K562 (cell line): ENCODE measurements around the gene KRR1. TPM values are rescaled to one million over a fixed set of nuclear protein-coding genes. Genes with fewer than 3 reads are reported as not detected.
A peak's percentile ranks its signal among the peaks of the same experiment; 100 is the strongest.

ENCODE experiments used
- ATAC-seq: fragments of 200-7000 bp; cut with Tn5 transposase; 3 replicates; pipeline ENCODE4 v1.9.1; 2020; ENCODE audit warnings: moderate library complexity
- BruUV-seq: library from RNA; stranded (reverse); fragments of 400-500 nt; replicated peaks from 2 replicates; lab custom pipeline; 2021; lab: Mats Ljungman, UMichigan
- CTCF ChIA-PET: fragments of 300-600 bp; formaldehyde crosslinking; extraction: SDS; loops from one replicate; lab custom pipeline; 2021; ENCODE audit warnings: low intra/inter-chr PET ratio; lab: Yijun Ruan, JAX
- POLR2A ChIA-PET: fragments of 300-600, 350-650 bp; sonication (Branson Sonifier 250); formaldehyde crosslinking; extraction: SDS; loops from one replicate; lab custom pipeline; 2021; ENCODE audit warnings: antibody characterized with exemption, inconsistent platforms; lab: Yijun Ruan, JAX
- DNase-seq, 4 experiments: peaks; one replicate each; pipeline versions ENCODE4 v3.0.0 to v3.0.0-alpha.2; 2011 to 2018; ENCODE audit warnings: low spot score in 3 of 4, mixed read lengths in 3 of 4; ENCODE audit errors: extremely low read depth in 1 of 4
- FAIRE-seq: peaks from 2 replicates; lab custom pipeline; 2011; peaks lifted over from hg19 to GRCh38; lab: Jason Lieb, UNC
- H2AFZ ChIP-seq: 2 replicates; pipeline ENCODE4 v1.6.0; 2011; ENCODE audit warnings: low read depth, low read length, control low read depth, inconsistent platforms
- H3K27ac ChIP-seq: fragments of 200-600 bp; 3 replicates; pipeline ENCODE4 v1.8.0; 2011; ENCODE audit warnings: low read depth, mild to moderate bottlenecking, control low read depth, inconsistent platforms, low read length, moderate library complexity, mixed read lengths; ENCODE audit errors: extremely low read depth
- H3K27me3 ChIP-seq, 2 experiments: fragments of 300-600 bp in 1 of 2; 2 replicates in 1 of 2; 3 replicates in 1 of 2; pipeline versions ENCODE4 v1.6.0 to v1.8.0; 2011; ENCODE audit warnings: inconsistent platforms in 2 of 2, low read length in 2 of 2, mild to moderate bottlenecking in 1 of 2, mixed read lengths in 1 of 2, moderate library complexity in 1 of 2; ENCODE audit not compliant: control insufficient read depth in 2 of 2, insufficient read depth in 2 of 2
- H3K36me3 ChIP-seq: fragments of 300-600 bp; 3 replicates; pipeline ENCODE4 v1.8.0; 2011; ENCODE audit warnings: mild to moderate bottlenecking, low read length, inconsistent platforms; ENCODE audit not compliant: control insufficient read depth, insufficient read depth
- H3K4me1 ChIP-seq, 2 experiments: fragments of 200-600 bp in 1 of 2; replicated peaks in 1 of 2; 2 replicates in 1 of 2; 3 replicates in 1 of 2; pipeline versions ENCODE4 v1.5.1 to v1.8.0; 2011; ENCODE audit warnings: inconsistent platforms in 2 of 2, low read length in 2 of 2, mild to moderate bottlenecking in 1 of 2, mixed read lengths in 1 of 2, moderate library complexity in 1 of 2; ENCODE audit not compliant: control insufficient read depth in 2 of 2, insufficient read depth in 2 of 2
- H3K4me2 ChIP-seq: 2 replicates; pipeline ENCODE4 v1.6.1; 2011; ENCODE audit warnings: low read length, control low read depth, inconsistent platforms, mixed read lengths; ENCODE audit not compliant: insufficient read depth
- H3K4me3 ChIP-seq: fragments of 200-600 bp; sonication (generic), shearing (Covaris generic); 2 replicates; pipeline ENCODE4 v1.5.1; 2016; ENCODE audit warnings: control low read depth, inconsistent platforms
- H3K79me2 ChIP-seq: fragments of 200-600 bp; 3 replicates; pipeline ENCODE4 v1.8.0; 2011; ENCODE audit warnings: low read length, inconsistent platforms; ENCODE audit not compliant: control insufficient read depth, insufficient read depth
- H3K9ac ChIP-seq, 2 experiments: 2 replicates each; pipeline versions ENCODE4 v1.6.0 to v1.6.1; 2011; ENCODE audit warnings: low read depth in 2 of 2, low read length in 2 of 2, control low read depth in 1 of 2, inconsistent platforms in 1 of 2, mild to moderate bottlenecking in 1 of 2, mixed read lengths in 1 of 2; ENCODE audit not compliant: insufficient read depth in 1 of 2
- H3K9me1 ChIP-seq: one replicate; pipeline ENCODE4 v1.6.0; 2011; ENCODE audit warnings: inconsistent platforms, mild to moderate bottlenecking, low read length, moderate library complexity; ENCODE audit not compliant: control insufficient read depth, insufficient read depth
- H3K9me3 ChIP-seq: replicated peaks from 2 replicates; pipeline ENCODE4 v1.5.1; 2011; ENCODE audit warnings: low read depth, low read length, inconsistent platforms; ENCODE audit not compliant: control insufficient read depth, insufficient read depth
- H4K20me1 ChIP-seq: replicated peaks from 2 replicates; pipeline ENCODE4 v1.6.1; 2011; ENCODE audit warnings: low read length, inconsistent platforms, mixed read lengths; ENCODE audit not compliant: control insufficient read depth, insufficient read depth
- C11orf30 ChIP-seq: fragments of 450-650 bp; IDR thresholded peaks from 2 replicates; pipeline ENCODE4 v1.6.1; 2016; ENCODE audit warnings: low read depth, mild to moderate bottlenecking
- CBFA2T2 ChIP-seq: fragments of 450-650 bp; conservative IDR thresholded peaks from 2 replicates; pipeline ENCODE4 v1.6.1; 2017; ENCODE audit warnings: mild to moderate bottlenecking
- CXXC5 ChIP-seq: fragments of 250-450 bp; sonication (Bioruptor Pico); IDR thresholded peaks from 2 replicates; pipeline ENCODE4 v1.8.0; 2022; ENCODE audit warnings: inconsistent platforms, mild to moderate bottlenecking, moderate library complexity
- ETV1 ChIP-seq: fragments of 450-650 bp; conservative IDR thresholded peaks from 2 replicates; pipeline ENCODE4 v1.6.1; 2016; ENCODE audit warnings: missing genetic modification characterization, control low read depth, low read depth, missing compliant biosample characterization
- GTF2A2 ChIP-seq: IDR thresholded peaks from 2 replicates; pipeline ENCODE4 v1.6.1; 2016; ENCODE audit warnings: mild to moderate bottlenecking, missing genetic modification characterization, missing compliant biosample characterization
- KLF16 ChIP-seq: IDR thresholded peaks from 2 replicates; pipeline ENCODE4 v1.6.1; 2016; ENCODE audit warnings: antibody characterized with exemption
- MAFF ChIP-seq: IDR thresholded peaks from 2 replicates; pipeline ENCODE4 v1.6.1; 2012; ENCODE audit warnings: low read length, improper control_type of control experiment
- MAFG ChIP-seq: fragments of 450-650 bp; conservative IDR thresholded peaks from 2 replicates; pipeline ENCODE4 v1.6.1; 2016; ENCODE audit warnings: missing genetic modification characterization, missing compliant biosample characterization
- NCOA1 ChIP-seq: fragments of 450-650 bp; IDR thresholded peaks from 2 replicates; pipeline ENCODE4 v1.6.1; 2016; ENCODE audit warnings: low read depth
- PHB ChIP-seq: fragments of 250-450 bp; sonication (Bioruptor Pico); IDR thresholded peaks from 2 replicates; pipeline ENCODE4 v1.5.0; 2021
- PHF20 ChIP-seq: fragments of 450-650 bp; IDR thresholded peaks from 2 replicates; pipeline ENCODE4 v1.6.1; 2018; ENCODE audit not compliant: partially characterized antibody
- PHF8 ChIP-seq: fragments of 200-600 bp; sonication (generic); IDR thresholded peaks from 2 replicates; pipeline ENCODE4 v1.6.1; 2012; ENCODE audit warnings: mixed run types, mild to moderate bottlenecking, inconsistent platforms, low read length, moderate library complexity, borderline replicate concordance
- RBM25 ChIP-seq: fragments of 200-400 bp; formaldehyde crosslinking; IDR thresholded peaks from 2 replicates; pipeline ENCODE4 v1.6.1; 2018; ENCODE audit warnings: low read length, low read depth, moderate library complexity; ENCODE audit not compliant: severe bottlenecking
- RFX7 ChIP-seq: fragments of 250-450 bp; sonication (Bioruptor Pico); IDR thresholded peaks from 2 replicates; pipeline ENCODE4 v1.5.1; 2021; ENCODE audit warnings: mild to moderate bottlenecking
- RNF2 ChIP-seq: sonication (generic); IDR thresholded peaks from 2 replicates; pipeline ENCODE4 v1.6.1; 2016
- TGIF2 ChIP-seq: sonication (generic); formaldehyde crosslinking; IDR thresholded peaks from 2 replicates; pipeline ENCODE4 v1.8.1; 2022; ENCODE audit warnings: mild to moderate bottlenecking, missing genetic modification reagents, moderate library complexity
- ZNF124 ChIP-seq: sonication (generic); formaldehyde crosslinking; IDR thresholded peaks from 2 replicates; pipeline ENCODE4 v1.8.1; 2022; ENCODE audit warnings: missing genetic modification reagents
- ZNF133 ChIP-seq: fragments of 250-450 bp; sonication (Bioruptor Pico); IDR thresholded peaks from 2 replicates; pipeline ENCODE4 v1.4.0; 2020; ENCODE audit warnings: mild to moderate bottlenecking
- ZNF134 ChIP-seq: fragments of 250-450 bp; sonication (Bioruptor Pico); conservative IDR thresholded peaks from 2 replicates; pipeline ENCODE4 v1.4.0; 2020
- ZNF316 ChIP-seq: fragments of 450-650 bp; IDR thresholded peaks from 2 replicates; pipeline ENCODE4 v1.6.1; 2016
- ZNF384 ChIP-seq: IDR thresholded peaks from 2 replicates; pipeline ENCODE4 v1.6.1; 2012; ENCODE audit warnings: low read depth, low read length, improper control_type of control experiment
- ZNF766 ChIP-seq: fragments of 200-800 bp; sonication (Bioruptor generic); conservative IDR thresholded peaks from 2 replicates; pipeline ENCODE4 v1.6.1; 2016; ENCODE audit warnings: missing genetic modification characterization, missing compliant biosample characterization
- ZNF785 ChIP-seq: fragments of 250-450 bp; sonication (Bioruptor Pico); IDR thresholded peaks from 2 replicates; pipeline ENCODE4 v1.4.0; 2020; ENCODE audit warnings: mild to moderate bottlenecking
- ZSCAN32 ChIP-seq: fragments of 450-650 bp; formaldehyde crosslinking; IDR thresholded peaks from 2 replicates; pipeline ENCODE4 v1.4.0; 2020; ENCODE audit warnings: mild to moderate bottlenecking, moderate library complexity
- WGBS: fragments of 100-300 bp; shearing (Covaris generic); methylation state at CpG from one replicate; pipeline ENCODE4 v1.1.6; 2016; ENCODE audit warnings: low coverage, mixed read lengths; ENCODE audit not compliant: insufficient coverage; ENCODE audit errors: missing lambda C conversion rate; 5-methylcytosine and 5-hydroxymethylcytosine counted together
- in situ Hi-C: fragments of 300-500 bp; cut with MboI; formaldehyde crosslinking; loops from 4 replicates; pipeline ENCODE4 v1.15.0; 2018; ENCODE audit warnings: inconsistent platforms, mixed read lengths
- intact Hi-C: fragments of 100-400 bp; cut with micrococcal nuclease; formaldehyde crosslinking; loops from 2 replicates; pipeline ENCODE4 v1.14.2; 2022
- polyA plus RNA-seq, 8 experiments: library from polyadenylated mRNA; depleted of rRNA in 4 of 8; stranded (reverse) in 5 of 8; unstranded in 3 of 8; fragments of >200 nt; fragmentation: Nextera tagmentation in 2 of 8; fragmentation: Illumina TruSeq in 1 of 8; extraction: Ambion mirVana in 2 of 8; extraction: Trizol in 1 of 8; gene quantifications; 2 replicates each; pipeline versions ENCODE4 v1.2.1 to v1.2.3, GENCODE V29; 2011 to 2014; ENCODE audit warnings: inconsistent platforms in 1 of 8, missing spikeins in 1 of 8
- total RNA-seq, 7 experiments: library from RNA; depleted of rRNA in 6 of 7; stranded (reverse); fragments of >200 nt in 6 of 7; fragmentation: Illumina TruSeq in 2 of 7; extraction: Trizol in 2 of 7; gene quantifications; 2 replicates each; pipeline versions ENCODE4 v1.2.1 to v1.2.3, GENCODE V29; 2011 to 2021; ENCODE audit warnings: low replicate concordance in 1 of 7
- TF ChIP-seq, protein P1 (sequence below): sonication (generic); formaldehyde crosslinking; IDR thresholded peaks from 2 replicates; pipeline ENCODE4 v1.8.0; 2023; ENCODE audit warnings: mild to moderate bottlenecking, missing genetic modification reagents
- TF ChIP-seq, protein P2 (sequence below): IDR thresholded peaks from 2 replicates; pipeline ENCODE4 v1.6.1; 2016; ENCODE audit warnings: missing genetic modification characterization, missing compliant biosample characterization

Gene KRR1
- total and polyA plus RNA-seq, 9 of the 15 experiments (the other 6 are each of a cell fraction or from before 2014, with no cell fraction given) = 42.6 to 102 (median 61.0) TPM

DNA sequence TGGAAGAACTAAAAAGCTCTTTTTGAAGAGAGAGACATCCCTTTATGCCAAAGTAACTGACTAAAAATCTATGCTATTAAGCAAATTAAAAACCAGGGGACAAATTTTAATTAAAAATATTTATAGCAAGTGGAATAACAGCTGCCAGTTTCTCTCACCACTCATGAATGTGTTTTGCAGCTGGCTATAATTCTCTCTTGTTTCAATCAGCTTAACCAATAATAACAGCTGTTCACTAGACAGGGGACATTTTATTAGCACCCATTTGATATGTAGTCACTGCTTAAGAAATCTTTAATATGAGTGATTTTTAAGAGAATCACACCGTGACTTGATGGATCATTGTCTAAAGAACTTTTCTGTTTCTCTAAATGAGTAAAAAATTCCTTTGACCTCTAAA lies 34.2 kb upstream of the KRR1 start (continued):
- TF ChIP-seq, protein P1, sequence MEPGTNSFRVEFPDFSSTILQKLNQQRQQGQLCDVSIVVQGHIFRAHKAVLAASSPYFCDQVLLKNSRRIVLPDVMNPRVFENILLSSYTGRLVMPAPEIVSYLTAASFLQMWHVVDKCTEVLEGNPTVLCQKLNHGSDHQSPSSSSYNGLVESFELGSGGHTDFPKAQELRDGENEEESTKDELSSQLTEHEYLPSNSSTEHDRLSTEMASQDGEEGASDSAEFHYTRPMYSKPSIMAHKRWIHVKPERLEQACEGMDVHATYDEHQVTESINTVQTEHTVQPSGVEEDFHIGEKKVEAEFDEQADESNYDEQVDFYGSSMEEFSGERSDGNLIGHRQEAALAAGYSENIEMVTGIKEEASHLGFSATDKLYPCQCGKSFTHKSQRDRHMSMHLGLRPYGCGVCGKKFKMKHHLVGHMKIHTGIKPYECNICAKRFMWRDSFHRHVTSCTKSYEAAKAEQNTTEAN = no peak
- TF ChIP-seq ZNF785 (CRISPR knock-in tag) (no peak), RBM25 (no peak), ZNF124 (no peak), PHF8 (no peak), CXXC5 (no peak), ZNF134 (CRISPR knock-in tag) (no peak)
- TF ChIP-seq, protein P2, sequence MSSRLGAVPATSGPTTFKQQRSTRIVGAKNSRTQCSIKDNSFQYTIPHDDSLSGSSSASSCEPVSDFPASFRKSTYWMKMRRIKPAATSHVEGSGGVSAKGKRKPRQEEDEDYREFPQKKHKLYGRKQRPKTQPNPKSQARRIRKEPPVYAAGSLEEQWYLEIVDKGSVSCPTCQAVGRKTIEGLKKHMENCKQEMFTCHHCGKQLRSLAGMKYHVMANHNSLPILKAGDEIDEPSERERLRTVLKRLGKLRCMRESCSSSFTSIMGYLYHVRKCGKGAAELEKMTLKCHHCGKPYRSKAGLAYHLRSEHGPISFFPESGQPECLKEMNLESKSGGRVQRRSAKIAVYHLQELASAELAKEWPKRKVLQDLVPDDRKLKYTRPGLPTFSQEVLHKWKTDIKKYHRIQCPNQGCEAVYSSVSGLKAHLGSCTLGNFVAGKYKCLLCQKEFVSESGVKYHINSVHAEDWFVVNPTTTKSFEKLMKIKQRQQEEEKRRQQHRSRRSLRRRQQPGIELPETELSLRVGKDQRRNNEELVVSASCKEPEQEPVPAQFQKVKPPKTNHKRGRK (tag) = no peak

- Histone ChIP-seq H3K4me3 (no peak overlapping the region), H3K9me1 (no peaks in the 10 kb centered on the region), H3K79me2 (no peaks in the 10 kb centered on the region), H3K4me2 (no peak overlapping the region), H3K36me3 (no peaks in the 10 kb centered on the region), H3K4me1 (no peaks in the 10 kb centered on the region), H3K9ac (no peak overlapping the region), H4K20me1 (no peaks in the 10 kb centered on the region), H3K27me3 (no peaks in the 10 kb centered on the region), H2AFZ (no peak overlapping the region), H3K9me3 (no peaks in the 10 kb centered on the region), H3K27ac (no peak overlapping the region)
- no peak for ATAC-seq
- no peak for FAIRE-seq
- DNase-seq = no peak
- WGBS = 0% methylated on average over 1 of the region's 1 CpG
- in situ Hi-C loops (no loop called here), intact Hi-C loops (no loop called here)
- no TSS peak for BruUV-seq
- ChIA-PET CTCF (no interaction called here), POLR2A (interaction anchor here (2.1 kb wide), 1 partner anchor 10 kb away, joined by 5 read pairs; no protein-coding TSS in a partner anchor)
- TF ChIP-seq C11orf30 = peak; percentile 54
- TF ChIP-seq TGIF2 (CRISPR knock-in tag) = no peak
- no peak for TF ChIP-seq ZNF384
- no peak for TF ChIP-seq CBFA2T2
- TF ChIP-seq PHB (CRISPR knock-in tag) = no peak
- TF ChIP-seq NCOA1 = no peak
- TF ChIP-seq ZNF316 = peak; percentile 85
- TF ChIP-seq GTF2A2 (tag) = no peak
- no peak for TF ChIP-seq RFX7 (CRISPR knock-in tag)
- no peak for TF ChIP-seq PHF20
- TF ChIP-seq ETV1 (tag) = no peak
- TF ChIP-seq MAFG = peak; percentile 50
- no peak for TF ChIP-seq ZSCAN32 (CRISPR knock-in tag)
- TF ChIP-seq ZNF133 = no peak
- TF ChIP-seq MAFF = 0 out of 2 replicates have a peak, but pooled peaks have one; percentile 30
- TF ChIP-seq KLF16 = no peak
- no peak for TF ChIP-seq RNF2
- TF ChIP-seq ZNF766 (CRISPR knock-in tag) = no peak
Observed at GRCh38 chr12:75543529-75543928, 32.1 kb upstream of the KRR1 start.
